HUDEP-2 (cell line): ENCODE data around the gene ESR1.
"Not testable (repeated sequence)": the region's sequence is repeated elsewhere in the genome, so short reads cannot be mapped to it uniquely, and the experiment has no call there.

Experiments used
- DNase-seq, 76 experiments: peaks; one replicate each; lab custom pipeline; 2025; ENCODE audit not compliant: unreplicated experiment in 76 of 76; lab: John Stamatoyannopoulos, UW

Gene ESR1

GRCh38 chr6:151811081-151811480, 3.6 kb downstream of the ESR1 start:
- no peak for DNase-seq

GRCh38 chr6:151813858-151814257, 6.4 kb downstream of the ESR1 start:
- DNase-seq, result no peak

DNA sequence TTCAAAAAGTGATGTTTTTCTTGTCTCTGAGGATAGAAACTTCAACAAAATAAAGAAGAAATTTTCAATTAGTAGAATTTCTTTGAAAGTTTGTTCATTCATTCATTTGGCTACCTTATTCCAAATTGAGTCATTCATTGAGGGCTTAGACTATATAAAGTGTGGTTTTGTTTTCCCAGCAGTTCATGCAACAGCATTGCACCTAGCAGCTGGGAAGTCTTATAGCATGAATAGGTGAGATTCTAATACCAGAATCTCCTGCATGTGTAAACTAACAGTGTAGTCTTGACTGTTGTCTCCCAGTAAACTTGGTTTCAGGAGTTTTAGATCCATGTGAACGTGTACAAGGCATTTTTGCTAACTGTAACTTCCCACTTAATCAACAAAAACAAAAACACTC, 7.1 kb downstream of the ESR1 start:
- no peak for DNase-seq

DNA sequence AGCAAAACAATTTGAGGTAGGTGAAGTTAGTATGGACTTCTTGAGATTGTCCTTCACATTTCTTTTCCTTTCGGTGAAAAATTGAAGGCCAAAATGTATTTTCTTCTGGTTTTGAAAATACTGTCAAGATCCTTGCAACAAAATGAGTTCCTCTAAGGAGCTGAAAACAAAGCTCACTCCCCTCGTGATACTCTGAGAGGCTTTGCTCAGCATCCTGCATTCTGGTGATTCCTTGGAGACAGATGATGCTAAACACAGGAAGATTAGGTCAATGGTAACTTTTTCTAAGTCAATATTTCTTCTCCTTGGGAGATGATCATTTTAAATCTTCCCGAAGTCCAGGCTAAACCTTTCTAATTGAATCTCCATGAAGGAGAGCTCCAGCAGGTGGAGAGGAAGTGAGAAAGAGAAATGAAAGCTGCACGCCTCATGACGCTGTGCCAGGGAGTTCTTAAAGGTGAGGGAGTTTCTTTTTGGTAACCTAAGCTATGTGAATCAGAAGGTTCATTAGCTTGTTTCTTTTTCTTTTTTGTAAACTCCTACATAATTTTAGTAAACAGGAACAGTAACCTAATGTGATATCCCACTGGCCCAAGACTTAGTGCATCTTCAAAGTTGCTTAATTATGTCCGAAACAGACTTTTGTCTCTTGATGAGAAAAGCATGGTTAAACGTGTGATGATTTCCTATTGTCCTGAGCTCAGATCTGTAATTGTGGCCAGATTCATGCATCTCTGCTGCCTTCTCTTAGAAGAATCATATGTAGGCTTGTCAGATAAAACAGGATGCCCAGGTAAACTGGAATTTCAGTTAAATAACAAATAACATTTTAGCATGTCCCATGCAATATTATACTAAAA, 15.0 kb downstream of the ESR1 start:
- no peak for DNase-seq

- DNase-seq, result no peak
Measured at GRCh38 chr6:151826517-151827142, 19.1 kb downstream of the ESR1 start.

DNA sequence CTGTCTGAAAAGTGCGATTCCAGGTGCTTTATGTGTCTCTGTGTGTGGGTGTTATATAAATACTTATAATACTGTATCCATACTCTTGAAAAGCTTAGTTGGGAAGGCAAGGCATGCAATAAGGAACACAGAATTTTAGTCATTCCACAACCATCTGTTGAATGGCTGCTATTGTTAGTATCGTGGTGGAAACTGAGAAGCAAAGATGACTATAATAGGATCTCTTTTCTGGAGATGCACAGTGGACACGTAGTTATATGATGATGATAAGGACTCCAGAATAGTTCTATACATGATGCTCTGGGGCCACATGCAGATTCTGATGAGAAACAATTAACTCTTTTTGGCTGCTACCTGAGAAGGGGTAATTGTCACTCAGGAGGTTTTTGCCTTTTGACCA, 25.2 kb downstream of the ESR1 start:
- no peak for DNase-seq

DNA sequence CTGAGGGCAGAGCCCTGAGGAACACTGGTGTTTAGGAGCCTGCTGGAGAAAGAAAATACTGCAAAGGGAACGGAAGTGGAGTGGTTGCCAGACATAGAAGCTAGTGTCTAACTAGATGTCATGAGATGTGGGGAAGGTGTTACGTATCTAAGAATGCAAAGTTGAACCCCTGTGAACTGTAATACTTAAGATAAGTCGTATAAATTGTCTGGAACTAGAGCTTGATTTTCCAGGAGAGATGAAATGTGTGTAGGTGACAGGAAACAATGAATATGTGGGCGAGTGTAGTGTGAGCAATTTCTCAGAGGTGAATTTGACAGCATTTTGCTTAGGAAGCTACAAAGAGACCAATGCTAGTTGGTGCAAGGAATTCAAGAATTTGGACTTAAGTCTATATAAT, 27.9 kb downstream of the ESR1 start:
- no peak for DNase-seq

- DNase-seq, result no peak
Measured at GRCh38 chr6:151837223-151837622, 29.7 kb downstream of the ESR1 start.

DNA sequence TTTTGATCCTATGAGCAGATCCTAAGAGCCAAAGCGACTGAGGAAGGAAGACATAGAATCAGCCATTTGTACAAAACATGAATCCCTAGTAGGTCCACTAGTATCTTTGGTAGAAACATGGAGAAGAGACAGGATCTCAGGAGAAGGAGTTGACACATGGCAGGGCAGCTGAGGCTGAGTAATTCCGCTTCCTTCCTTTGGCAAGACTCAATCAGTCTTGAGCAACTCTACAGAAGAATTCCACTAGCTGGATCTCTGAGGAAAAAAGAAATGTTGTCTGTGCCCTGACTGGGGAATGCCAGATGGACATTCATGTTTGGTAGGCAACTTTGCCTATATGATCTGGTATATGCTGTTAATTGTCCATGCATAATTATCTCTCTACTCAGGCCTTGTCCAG, 35.3 kb downstream of the ESR1 start:
- DNase-seq, result no peak

GRCh38 chr6:151847064-151847463, 39.6 kb downstream of the ESR1 start:
- peak in 19 of 76 experiments; percentile 2 to 40 (median 10) for DNase-seq

GRCh38 chr6:151850479-151851003, 43.1 kb downstream of the ESR1 start:
- no peak for DNase-seq

- no peak for DNase-seq
Measured at GRCh38 chr6:151858294-151858693, 50.8 kb downstream of the ESR1 start.

GRCh38 chr6:151862461-151862860, 55.0 kb downstream of the ESR1 start:
- DNase-seq, result no peak

- DNase-seq, result not testable (repeated sequence)
Measured at GRCh38 chr6:151867361-151867869, 59.9 kb downstream of the ESR1 start.

DNA sequence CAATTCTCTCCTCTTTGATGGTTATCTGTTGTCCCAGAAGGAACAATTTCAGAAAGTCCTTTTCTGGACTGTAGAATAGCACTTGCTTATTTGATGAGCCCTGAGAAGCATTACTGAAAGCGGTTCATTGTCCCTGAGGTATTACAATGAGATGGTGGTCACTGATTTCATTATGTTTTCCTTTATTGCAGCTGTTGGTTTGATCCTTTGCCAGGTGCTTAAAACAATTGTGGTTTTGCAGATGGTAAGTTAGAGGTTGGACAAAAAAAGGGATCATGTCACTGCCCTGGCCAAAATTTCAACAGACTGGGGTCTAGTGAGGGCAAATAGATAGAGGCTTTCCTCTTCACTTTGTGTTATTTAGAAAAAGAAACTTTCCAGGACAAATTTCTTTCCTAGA, 61.9 kb downstream of the ESR1 start:
- DNase-seq, result no peak

GRCh38 chr6:151869787-151870186, 62.3 kb downstream of the ESR1 start:
- no peak for DNase-seq

- no peak for DNase-seq
Measured at GRCh38 chr6:151870375-151870774, 62.9 kb downstream of the ESR1 start.

DNA sequence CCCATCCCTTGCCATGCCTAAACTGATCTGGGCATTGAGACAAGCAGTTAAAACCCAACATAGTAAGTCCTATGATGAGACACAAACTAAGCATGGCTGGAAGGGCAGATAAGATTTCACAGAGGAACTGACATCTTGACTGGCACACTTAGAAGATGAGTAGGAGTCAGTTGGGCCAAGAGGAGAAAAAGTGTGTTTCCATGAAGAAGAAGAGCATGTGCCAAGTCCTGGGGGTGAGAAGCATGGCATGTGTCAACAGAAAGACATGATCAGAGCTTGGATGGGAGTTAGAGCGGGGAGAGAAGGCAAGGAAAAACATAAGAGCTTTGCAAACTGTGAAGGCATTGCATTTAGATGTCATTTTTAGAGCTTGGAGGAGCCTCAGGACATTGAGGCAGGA, 68.0 kb downstream of the ESR1 start:
- peak in 2 of 76 experiments; percentile 4 to 18 for DNase-seq

DNA sequence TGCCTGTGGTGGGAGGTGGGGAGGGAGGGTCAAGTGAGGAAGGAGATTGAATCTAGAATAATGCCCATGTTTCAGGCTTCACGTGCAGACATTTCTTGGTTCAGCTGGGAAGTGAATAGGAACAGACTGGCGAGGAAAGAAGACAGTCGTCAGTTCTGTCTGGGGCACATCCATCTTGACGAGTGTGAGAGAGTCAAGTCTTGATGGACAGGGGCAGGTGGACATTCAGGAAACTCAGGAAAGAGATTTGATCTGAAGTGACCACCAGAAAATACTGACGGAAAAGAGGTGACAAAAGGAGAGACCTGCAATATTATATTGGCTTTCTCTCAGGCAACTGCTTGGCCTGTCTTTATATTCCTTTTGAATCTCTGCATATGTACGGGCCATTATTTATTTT, 68.6 kb downstream of the ESR1 start:
- DNase-seq, result no peak

- no peak for DNase-seq
Measured at GRCh38 chr6:151877458-151877857, 70.0 kb downstream of the ESR1 start.

GRCh38 chr6:151881231-151881630, 73.7 kb downstream of the ESR1 start:
- DNase-seq, result no peak

DNA sequence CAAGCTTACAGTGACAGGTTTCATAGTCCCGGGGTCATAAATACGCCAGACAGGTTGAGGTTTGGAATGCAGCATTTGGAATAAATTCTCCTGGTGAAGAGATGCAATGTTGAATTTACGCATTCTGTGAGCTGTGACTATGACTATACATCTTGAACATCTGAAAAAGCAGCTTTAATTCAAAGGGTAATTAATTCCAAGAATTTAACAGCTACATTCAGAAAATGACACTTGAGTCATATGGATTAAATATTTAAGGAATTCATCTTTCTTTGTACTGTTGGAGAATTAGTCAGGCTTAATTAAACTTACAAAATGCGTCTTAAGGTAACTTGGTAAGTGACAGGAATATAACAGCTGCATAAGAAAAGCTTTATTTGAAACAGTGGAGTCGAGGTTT, 74.7 kb downstream of the ESR1 start:
- DNase-seq, result no peak
